HTR-8/SVneo (cell line): ENCODE results near the gene SPHK1.
A peak's percentile ranks its signal among the peaks of the same experiment; 100 is the strongest.
"Not testable (repeated sequence)": the region's sequence is repeated elsewhere in the genome, so short reads cannot be mapped to it uniquely, and the experiment has no call there.

Source experiments
- DNase-seq: peaks from one replicate; pipeline ENCODE4 v3.0.0; 2011; ENCODE audit warnings: low spot score, mixed read lengths; ENCODE audit not compliant: insufficient read length
- FAIRE-seq: peaks from 2 replicates; lab custom pipeline; 2011; peaks lifted over from hg19 to GRCh38; lab: Jason Lieb, UNC

Gene SPHK1

GRCh38 chr17:76359776-76360175 lies 24.6 kb upstream of the SPHK1 start:
- FAIRE-seq, DNase-seq: not testable (repeated sequence)

- no peak for DNase-seq
- FAIRE-seq, result no peak
Observed at GRCh38 chr17:76360461-76360860, 23.9 kb upstream of the SPHK1 start.

GRCh38 chr17:76363107-76363842 lies 21.1 kb upstream of the SPHK1 start:
- FAIRE-seq (no peak), DNase-seq (no peak)

GRCh38 chr17:76365256-76365903 lies 19.0 kb upstream of the SPHK1 start:
- DNase-seq (no peak), FAIRE-seq (no peak)

GRCh38 chr17:76366247-76366646 lies 18.2 kb upstream of the SPHK1 start:
- DNase-seq (no peak), FAIRE-seq (no peak)

- no peak for DNase-seq
- FAIRE-seq, result no peak
Observed at GRCh38 chr17:76367642-76368041, 16.8 kb upstream of the SPHK1 start.

- no peak for DNase-seq
- no peak for FAIRE-seq
Observed at GRCh38 chr17:76368545-76368944, 15.9 kb upstream of the SPHK1 start.

GRCh38 chr17:76369379-76369778 lies 15.0 kb upstream of the SPHK1 start:
- no peak for FAIRE-seq
- no peak for DNase-seq

GRCh38 chr17:76369804-76370203 lies 14.6 kb upstream of the SPHK1 start:
- DNase-seq (no peak), FAIRE-seq (no peak)

GRCh38 chr17:76370261-76370993 lies 14.0 kb upstream of the SPHK1 start:
- DNase-seq, result peak; percentile 85
- FAIRE-seq, result peak; percentile 28

- peak; percentile 4 for FAIRE-seq
- no peak for DNase-seq
Observed at GRCh38 chr17:76371656-76372628, 12.5 kb upstream of the SPHK1 start.

- DNase-seq (no peak), FAIRE-seq (no peak)
Observed at GRCh38 chr17:76376318-76377133, 7.9 kb upstream of the SPHK1 start.

GRCh38 chr17:76378548-76379274 lies 5.7 kb upstream of the SPHK1 start:
- FAIRE-seq, result no peak

GRCh38 chr17:76379275-76379641 lies 5.2 kb upstream of the SPHK1 start:
- DNase-seq (no peak), FAIRE-seq (no peak)

More at GRCh38 chr17:76378548-76379274, 5.7 kb upstream of the SPHK1 start:
- DNase-seq, result no peak

- DNase-seq (no peak), FAIRE-seq (no peak)
Observed at GRCh38 chr17:76379646-76380376, 4.6 kb upstream of the SPHK1 start.

GRCh38 chr17:76381633-76382350 lies 2.6 kb upstream of the SPHK1 start:
- FAIRE-seq, result no peak
- DNase-seq, result no peak

GRCh38 chr17:76382351-76382802 lies 2.0 kb upstream of the SPHK1 start:
- DNase-seq, result peak; percentile 56

More at GRCh38 chr17:76382351-76382802, 2.0 kb upstream of the SPHK1 start:
- no peak for FAIRE-seq
